ENCODE measurements around the gene KCNK6. TPM values are rescaled to one million over a fixed set of nuclear protein-coding genes. Genes with fewer than 3 reads are reported as not detected.
"Not testable (repeated sequence)": the region's sequence is repeated elsewhere in the genome, so short reads cannot be mapped to it uniquely, and the experiment has no call there.

Gene KCNK6
- total RNA-seq, 1 donor from 2014 or later = 9.2 TPM

DNA sequence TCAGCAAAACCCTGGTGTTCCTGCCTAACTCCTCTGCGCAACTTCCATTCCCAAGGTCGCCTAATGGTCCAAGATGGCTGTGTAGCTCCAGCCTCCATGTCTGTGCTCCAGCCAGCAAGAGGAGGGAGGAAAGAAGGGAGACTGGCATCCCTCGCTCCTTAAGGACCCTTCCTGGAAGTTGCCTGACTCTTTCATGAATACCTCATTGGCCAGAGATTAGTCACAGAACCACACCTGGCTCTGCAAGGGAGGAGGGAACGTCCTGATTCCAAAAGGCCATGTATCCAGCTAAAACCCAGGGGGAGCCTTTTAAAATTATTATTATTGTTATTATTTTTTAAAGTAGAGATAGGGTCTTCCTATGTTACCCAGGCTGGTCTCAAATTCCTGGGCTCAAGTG, 4.8 kb downstream of the KCNK6 start:
- no peak for DNase-seq

DNA sequence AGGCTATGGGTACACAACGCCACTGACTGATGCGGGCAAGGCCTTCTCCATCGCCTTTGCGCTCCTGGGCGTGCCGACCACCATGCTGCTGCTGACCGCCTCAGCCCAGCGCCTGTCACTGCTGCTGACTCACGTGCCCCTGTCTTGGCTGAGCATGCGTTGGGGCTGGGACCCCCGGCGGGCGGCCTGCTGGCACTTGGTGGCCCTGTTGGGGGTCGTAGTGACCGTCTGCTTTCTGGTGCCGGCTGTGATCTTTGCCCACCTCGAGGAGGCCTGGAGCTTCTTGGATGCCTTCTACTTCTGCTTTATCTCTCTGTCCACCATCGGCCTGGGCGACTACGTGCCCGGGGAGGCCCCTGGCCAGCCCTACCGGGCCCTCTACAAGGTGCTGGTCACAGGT, 6.9 kb downstream of the KCNK6 start:
- no peak for DNase-seq

DNA sequence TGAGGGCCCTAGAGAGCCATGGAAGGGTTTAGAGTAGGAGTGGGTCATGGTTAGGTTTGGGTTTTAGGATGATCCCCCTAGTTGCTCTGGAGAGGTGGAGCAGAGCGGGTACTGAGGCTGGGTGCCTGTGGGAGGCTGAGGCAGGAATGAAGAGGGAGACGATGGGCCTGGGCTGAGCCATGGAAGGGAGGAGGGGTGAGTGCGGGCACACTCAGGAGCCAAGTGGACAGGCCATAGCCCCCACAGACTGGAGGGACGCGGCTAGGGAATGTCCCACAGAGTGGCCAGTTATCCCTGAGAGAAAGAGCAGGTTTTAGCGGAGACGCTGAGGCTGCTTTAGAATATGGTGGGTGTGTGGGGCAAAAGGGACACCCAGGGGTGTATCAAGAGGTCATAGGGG, 10.0 kb downstream of the KCNK6 start:
- DNase-seq = no peak

DNA sequence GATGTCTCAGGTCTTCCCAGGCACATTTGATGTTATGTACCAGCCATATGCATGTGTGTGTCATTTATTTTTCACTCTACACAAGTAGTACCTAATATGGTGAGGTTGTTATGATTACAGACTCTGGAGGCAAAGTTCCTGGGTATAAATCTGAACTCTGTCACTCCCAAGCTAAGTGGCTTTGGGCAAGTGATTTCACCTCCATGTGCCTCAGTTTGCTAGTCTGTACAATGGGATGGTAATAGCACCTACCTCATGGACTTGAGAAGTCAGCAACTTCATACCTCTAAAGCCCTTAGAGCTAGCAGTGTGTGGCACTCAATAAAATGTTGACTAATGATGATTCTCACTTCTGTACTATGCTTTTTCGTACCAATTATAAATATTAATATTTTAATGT, 12.1 kb downstream of the KCNK6 start:
- DNase-seq = no peak

DNA sequence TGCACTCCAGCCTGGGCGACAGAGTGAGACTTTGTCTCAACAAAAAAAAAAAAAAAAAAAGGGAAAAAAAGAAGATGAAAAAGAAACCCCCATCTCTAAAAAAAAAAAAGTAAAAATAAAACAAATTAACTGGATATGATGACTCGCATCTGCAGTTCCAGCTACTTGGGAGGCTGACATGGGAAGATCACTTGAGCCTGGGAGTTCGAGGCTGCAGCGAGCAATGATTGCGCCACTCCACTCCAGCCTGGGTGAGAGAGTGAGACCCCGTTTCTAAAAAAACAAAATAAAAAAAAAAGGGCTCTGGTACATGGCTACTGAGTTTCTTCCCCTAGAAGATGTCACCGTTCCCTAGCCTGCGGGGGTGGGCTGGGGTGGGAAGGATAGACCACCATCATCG, 13.6 kb downstream of the KCNK6 start:
- DNase-seq = no peak

DNA sequence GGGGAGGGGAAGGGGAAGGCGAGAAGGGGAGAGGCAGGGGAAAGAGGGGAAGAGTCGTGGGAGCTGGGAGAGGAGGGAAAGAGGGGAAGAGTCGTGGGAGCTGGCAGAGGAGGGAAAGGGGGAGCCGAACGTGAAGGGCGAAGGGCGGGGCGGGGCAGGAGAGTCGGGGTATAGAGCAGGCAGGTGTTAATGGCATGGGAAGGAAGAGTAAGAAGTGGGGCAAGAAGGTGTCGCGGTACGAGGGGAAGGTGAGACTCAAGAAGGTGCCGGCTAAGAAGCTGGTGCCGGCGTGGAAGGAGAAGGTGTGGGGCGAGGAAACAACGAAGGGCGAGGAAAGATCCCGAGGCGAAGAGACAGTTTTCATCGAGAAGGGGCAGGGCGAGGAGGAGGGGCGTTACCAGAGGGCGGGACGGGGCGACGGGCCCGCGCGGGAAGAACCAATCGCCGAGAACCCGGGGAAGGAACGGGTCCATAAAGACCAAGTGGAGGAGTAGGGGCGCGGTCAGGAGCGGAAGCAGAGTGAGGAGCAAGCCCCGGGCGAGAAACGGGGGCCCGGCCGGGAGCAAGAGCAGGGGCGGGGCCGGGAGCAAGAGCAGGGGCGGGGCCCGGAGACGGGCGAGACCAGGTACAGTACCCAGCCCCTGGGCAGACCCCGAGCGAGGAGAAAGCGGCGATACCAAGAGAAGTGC, 16.4 kb downstream of the KCNK6 start:
- peak; percentile 89 for DNase-seq

DNA sequence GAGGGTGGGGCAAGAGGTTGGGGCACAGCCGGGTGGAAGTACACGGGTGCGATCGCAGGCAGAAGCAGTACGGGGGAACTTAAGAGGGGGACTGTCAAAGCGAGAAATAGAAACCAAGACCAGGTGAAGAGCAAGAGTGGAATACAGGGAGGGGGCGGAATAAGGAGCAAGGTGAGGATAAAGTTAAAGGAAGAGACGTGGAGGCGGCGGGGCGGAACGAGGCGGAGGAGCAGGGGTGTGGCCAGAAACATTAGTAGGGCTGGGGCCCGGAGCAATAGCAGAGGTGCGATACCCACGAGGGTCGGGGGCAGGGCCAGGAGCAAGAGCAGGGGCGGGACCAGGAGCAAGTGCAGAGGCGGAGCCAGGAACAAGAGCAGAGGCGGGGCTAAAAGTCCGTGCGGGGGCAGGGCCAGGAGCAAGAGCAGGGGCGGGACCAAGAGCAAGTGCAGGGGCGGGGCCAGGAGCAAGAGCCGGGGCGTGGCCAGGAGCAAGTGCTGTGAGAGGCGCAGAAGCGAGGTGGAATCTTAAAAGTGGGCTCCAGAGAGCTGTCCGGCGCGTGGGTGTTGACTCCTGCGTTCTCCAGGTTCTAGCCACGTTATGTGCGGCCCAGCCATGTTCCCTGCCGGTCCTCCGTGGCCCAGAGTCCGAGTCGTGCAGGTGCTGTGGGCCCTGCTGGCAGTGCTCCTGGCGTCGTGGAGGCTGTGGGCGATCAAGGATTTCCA, 17.2 kb downstream of the KCNK6 start:
- DNase-seq = peak; percentile 63

DNA sequence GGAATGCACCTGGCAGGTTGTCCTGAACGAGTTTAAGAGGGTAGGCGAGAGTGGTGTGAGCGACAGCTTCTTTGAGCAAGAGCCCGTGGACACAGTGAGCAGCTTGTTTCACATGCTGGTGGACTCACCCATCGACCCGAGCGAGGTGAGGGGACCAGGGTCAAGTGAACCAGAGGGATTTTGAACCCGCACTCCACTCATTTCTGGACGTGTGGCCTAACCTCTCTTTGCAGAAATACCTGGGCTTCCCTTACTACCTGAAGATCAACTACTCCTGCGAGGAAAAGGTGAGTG, 17.7 kb downstream of the KCNK6 start:
- DNase-seq = no peak

GRCh38 chr19:38339011-38339410, 19.4 kb downstream of the KCNK6 start:
- not testable (repeated sequence) for DNase-seq

DNA sequence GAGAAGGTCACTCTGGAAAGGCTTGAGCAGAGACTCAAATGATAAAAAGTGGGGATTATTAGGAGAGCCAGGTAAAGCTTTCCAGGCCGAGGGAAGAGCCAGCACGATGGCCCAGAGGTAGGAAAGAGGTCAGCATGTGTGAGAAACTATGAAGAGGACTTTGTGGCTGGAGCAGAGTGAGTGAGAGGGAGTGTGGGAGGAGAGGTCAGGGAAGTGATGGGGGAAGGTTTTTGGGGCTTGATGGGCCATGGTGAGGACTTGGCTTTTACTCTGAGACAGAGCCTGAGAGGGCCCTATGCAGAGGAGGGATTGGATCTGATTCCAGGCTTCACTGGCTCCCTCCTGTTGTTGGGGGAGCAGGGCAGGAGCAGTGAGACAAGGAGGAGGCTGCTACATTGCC, 21.3 kb downstream of the KCNK6 start:
- no peak for DNase-seq

GRCh38 chr19:38346837-38347236, 27.2 kb downstream of the KCNK6 start:
- DNase-seq = no peak

DNA sequence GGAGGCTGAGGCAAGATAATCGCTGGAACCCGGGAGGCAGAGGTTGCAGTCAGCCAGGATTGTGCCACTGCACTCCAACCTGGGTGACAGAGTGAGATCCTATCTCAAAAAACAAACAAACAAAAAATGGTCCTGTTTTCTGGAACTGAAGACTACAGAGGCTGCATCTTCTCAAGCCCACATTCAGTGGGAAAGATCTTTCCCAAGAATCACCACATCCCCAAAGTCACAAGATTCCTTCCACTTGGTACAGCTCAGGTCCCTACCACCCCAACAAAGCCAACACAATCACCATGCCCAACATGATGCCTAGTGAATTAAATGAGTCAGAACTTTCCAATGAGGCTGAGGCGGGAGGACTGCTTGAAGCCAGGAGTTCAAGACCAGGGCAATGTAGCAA, 31.2 kb downstream of the KCNK6 start:
- DNase-seq = no peak

GRCh38 chr19:38351865-38352395, 32.3 kb downstream of the KCNK6 start:
- DNase-seq = no peak

DNA sequence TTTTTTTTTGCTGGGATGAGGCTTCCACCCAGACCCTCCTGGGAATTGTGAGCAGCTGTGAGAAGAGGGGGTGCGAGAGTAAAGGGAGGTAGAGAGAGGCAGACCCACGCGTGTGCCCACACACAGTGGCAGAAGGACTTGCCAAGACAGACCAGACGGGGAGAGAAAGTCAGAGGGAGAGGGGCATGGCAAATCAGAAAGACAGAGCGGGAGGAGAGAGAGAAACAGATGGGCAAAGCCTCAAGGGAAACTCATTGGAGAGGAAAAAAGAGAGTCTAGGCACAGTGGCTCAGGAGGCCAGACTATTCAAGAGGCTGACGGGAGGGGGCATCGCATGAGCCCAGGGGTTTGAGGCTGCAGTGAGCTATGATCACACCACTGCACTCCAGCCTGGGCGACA, 33.0 kb downstream of the KCNK6 start:
- no peak for DNase-seq

- DNase-seq = no peak
Observed at GRCh38 chr19:38355728-38356725, 36.4 kb downstream of the KCNK6 start.

DNA sequence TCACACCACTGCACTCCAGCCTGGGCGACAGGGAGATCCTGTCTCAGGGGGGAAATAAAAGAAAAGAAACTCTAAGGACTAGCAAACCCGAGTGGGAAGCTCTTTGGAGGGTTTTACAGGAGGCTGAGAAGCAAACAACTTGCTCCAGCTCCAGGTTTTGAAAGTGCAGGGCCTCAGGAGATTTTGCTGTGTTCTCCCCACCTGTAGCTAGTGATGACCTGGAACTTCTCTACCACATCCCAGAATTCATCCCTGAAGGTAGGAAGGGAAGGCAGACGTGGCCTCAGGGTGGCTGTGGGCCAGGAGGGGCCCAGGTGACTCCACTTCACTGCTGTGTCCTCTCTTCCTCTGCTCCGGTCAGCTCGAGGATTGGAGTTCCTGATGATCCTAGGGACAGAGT, 38.4 kb downstream of the KCNK6 start:
- DNase-seq = no peak

- DNase-seq = no peak
Observed at GRCh38 chr19:38359242-38360021, 39.8 kb downstream of the KCNK6 start.

GRCh38 chr19:38360351-38360750, 40.7 kb downstream of the KCNK6 start:
- DNase-seq = no peak

DNA sequence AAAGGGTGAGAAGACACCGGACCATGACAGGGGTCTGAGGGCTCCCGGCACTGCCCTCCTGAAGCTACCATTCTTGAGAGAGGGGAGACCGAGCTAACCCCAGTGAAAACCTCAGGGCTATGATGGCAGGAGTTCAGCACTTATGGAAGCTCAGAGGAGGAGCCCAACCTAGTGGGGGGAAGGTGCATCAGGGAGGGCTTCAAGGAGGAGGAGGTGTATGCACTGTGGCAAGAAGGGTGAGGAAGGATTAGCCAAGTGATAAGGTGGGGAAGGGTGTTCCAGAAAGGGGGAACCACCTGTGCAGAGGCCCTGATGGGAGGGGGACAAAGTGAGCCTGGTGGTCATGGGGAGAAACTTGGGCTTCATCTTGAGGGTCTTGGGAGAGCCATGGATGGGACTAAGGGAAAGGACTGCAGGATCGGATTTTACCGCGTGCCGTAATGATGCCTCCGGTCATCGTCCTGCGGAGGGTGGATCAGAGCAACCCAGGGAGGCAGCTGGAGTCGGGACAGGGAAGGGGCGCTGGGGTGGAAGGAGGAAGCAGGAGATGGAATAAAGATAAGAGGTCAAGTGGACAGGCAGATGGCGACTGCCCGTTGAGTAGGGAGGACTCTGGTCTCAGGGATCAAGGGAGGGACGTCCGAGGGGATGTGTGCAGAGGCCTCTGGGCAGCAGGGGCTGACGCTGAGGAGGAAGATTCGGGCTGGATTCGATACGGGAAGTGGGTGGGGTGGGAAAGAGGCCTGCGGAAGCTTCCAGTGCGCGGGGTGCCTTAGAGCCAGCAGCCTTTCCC, 41.4 kb downstream of the KCNK6 start:
- no peak for DNase-seq

DNA sequence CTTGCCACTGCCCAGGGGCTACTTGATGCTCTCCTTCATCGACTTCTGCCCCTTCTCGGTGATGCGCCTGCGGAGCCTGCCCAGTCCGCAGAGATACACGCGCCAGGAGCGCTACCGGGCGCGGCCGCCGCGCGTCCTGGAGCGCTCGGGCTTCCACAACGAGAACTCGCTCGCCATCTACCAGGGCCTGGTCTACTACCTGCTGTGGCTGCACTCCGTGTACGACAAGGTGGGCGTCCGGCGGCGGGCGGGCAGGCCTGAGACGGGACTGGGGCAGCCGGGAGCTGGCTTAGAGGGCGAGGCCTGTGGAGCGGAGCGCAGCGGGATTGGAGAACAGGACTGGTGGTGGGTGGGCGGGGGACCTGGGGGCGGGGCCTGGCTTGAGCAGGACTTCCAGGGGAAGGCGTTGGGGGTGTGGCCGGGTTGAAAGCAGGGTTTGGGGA, 42.0 kb downstream of the KCNK6 start:
- no peak for DNase-seq

All from skin of body (tissue), 2 donors.